HG03196 (cell line): ENCODE results near the gene MPIG6B.
"Not testable (repeated sequence)": the region's sequence is repeated elsewhere in the genome, so short reads cannot be mapped to it uniquely, and the experiment has no call there.

Source experiments
- ATAC-seq: cut with Tn5 transposase; IDR thresholded peaks from one replicate; pipeline ENCODE4 v1.9.1; 2021; ENCODE audit not compliant: unreplicated experiment

MPIG6B gene

GRCh38 chr6:31700740-31701401 is 22.3 kb upstream of the MPIG6B start:
- no peak for ATAC-seq

DNA sequence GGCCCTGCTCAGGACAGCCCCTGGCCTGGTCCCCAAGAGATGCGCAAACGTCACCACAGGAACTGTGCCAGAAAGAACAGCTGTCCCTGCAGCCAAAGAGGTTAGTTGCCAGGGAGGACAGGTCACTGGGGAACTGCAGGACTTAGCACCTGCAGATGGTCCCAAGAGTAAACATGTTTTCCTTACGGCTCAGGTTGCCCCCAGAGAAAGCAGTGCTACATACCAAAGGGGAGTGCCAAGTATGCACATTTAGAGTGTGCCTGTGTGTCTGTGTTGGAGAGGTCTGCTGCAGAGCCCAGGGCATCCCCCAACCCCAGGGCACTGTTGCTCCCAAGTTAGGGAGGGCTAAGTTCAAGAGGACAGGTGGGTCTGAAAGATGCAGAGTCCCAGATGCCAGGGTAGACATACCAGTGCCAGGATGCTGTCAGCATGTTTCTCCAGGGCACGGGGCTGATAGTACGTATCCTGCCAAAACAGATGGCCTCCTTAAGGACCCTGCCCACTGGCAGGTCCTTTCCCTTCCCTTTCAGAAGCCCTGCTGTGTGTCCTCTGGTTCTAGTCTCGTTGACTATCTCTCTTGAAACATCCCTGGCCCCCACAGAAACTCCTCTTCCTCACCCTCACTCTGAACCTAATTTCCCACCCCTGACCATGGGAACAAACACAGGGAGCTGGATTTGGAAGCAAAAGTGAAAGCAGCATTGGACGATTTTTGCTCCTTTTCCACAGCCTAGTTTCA is 21.3 kb upstream of the MPIG6B start:
- no peak for ATAC-seq

DNA sequence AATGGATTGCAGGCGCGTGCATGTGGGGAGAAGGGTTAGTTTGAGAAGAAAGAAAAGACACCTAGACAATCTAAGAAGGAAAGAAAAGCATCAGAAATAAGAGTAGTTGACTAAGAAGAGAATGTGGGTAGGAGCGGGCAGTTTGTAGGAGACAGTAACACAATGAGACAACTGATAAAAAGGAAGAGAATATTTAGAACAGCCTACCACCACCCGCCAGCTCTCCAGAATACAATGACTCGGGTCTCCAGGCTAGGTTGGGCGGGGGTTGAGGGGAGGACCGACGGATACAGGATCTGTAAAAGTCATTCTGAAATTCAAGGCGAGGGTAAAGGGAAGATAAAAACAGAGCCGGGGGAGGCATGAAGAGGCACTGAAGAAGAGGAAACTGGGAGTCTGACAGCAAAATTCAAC is 20.8 kb upstream of the MPIG6B start:
- no peak for ATAC-seq

GRCh38 chr6:31702819-31703716 is 20.1 kb upstream of the MPIG6B start, which contains the start of gene ABHD16A:
Gene ABHD16A, minus strand, starts transcription at chr6:31703324. Its CDS starts 43 bp downstream, at chr6:31703281.
- ATAC-seq = peak; percentile 86

- no peak for ATAC-seq
These were observed 17.2 kb upstream of the MPIG6B start for GRCh38 chr6:31705931-31706330.

DNA sequence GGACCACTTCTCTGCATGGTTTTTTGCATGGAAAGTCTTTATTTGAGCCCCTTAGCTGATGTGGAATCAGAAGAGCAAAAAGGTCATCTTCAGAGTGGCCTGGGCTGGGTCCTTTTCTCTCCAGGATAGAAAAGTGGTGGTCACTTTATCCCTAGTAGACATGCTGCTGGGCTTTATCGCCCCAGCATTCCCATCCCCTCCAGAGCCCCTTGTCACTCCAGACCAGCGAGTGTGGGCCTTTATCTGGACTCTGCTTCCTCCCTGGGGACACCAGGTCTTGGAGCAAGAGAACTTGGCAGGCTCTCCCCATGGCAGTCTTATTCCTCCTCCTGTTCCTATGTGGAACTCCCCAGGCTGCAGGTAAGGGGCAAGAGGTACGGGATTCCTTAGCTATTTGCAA is 16.6 kb upstream of the MPIG6B start, which contains the start of gene LY6G6F:
TSS of gene LY6G6F (plus strand) at position 268 of the 400 bp plus-strand sequence. CDS start at position 309, 41 bp downstream.
- no peak for ATAC-seq

DNA sequence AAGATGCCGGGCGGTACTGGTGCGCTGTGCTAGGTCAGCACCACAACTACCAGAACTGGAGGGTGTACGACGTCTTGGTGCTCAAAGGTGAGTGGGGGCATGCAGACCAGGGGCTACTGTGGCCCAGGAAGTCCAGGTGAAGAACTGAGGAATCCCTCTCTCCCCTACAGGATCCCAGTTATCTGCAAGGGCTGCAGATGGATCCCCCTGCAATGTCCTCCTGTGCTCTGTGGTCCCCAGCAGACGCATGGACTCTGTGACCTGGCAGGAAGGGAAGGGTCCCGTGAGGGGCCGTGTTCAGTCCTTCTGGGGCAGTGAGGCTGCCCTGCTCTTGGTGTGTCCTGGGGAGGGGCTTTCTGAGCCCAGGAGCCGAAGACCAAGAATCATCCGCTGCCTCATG is 15.5 kb upstream of the MPIG6B start:
- ATAC-seq = no peak

DNA sequence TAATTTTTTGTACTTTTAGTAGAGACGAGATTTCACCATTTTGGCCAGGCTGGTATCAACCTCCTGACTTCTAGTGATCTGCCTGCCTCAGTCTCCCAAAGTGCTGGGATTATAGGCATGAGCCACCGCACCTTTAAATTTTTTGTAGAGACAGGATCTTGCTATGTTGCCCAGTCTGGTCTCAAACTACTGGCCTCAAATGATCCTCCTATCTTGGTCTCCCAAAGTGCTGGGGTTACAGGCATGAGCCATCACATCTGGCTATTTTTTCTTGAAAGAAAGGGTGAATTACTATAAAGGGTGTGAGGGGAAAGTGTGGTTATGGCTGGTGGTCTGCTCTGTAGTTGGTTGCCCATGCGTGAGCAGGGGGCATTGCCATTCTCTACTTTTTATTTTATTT is 14.9 kb upstream of the MPIG6B start:
- no peak for ATAC-seq

DNA sequence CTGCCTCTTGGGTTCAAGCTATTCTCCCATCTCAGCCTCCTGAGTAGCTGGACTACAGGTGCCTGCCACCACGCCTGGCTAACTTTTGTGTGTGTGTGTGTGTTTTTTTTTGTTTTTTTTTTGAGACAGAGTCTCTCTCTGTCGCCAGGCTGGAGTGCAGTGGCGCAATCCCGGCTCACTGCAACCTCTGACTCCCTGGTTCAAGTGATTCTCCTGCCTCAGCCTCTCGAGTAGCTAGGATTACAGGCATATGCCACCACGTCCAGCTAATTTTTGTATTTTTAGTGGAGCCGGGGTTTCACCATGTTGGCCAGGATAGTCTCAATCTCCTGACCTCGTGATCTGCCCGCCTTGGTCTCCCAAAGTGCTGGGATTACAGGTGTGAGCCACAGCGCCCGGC is 14.0 kb upstream of the MPIG6B start:
- ATAC-seq = not testable (repeated sequence)

DNA sequence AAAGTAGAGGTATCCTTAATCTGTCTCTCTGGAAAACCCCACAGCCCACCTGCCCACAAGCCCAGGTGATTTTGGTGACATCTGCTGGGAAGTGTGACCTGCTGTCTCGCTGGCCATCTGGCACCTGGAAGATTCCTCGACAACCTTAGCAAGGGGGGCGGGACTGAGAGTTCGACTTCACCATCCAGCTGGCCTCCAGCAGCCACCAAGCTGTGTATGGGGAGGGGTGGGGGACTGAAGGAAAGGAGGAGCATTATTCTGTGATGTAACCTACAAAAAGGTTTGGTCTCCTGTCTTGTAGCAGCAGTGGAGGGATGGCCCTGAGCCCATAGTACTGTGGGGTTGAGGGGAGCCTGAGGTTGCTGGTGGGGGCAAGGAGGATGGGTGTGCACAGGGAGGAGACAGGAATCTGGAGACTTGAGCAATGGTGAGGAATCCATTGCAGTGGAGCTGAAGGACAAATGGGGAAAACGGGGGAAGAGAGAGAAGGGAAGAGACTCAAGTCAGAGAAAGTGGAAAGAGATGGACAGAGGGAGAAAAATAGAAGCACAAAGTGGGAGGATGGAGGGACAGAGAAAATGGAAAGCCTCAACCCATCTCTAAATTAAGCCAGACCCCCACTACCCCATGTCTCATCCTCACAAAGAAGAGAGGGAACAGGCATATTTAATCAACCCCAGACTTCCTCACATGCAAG is 12.5 kb upstream of the MPIG6B start:
- ATAC-seq = no peak

- ATAC-seq = no peak
These were observed 11.9 kb upstream of the MPIG6B start for GRCh38 chr6:31711233-31711632.

DNA sequence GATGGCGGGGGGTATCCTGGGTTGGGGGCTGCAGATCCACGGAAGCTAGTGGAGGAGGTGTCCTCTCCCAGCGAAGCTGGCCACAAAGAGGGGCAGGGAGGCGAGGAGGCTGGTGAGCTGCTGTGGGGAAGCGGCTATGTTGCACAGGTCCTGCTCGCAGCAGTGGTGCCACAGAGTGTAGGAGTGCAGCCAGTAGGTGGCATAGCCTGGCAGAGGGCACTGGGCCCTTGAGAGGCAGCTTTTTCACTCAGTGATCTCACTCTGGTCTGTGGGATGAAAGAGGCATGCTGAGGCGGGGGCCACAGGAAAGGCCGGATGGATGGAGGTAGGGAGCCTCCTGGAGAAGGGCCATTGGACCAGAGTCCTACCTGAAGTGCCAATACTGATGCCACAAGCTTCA is 10.9 kb upstream of the MPIG6B start:
- ATAC-seq = no peak

GRCh38 chr6:31713465-31713864 is 9.7 kb upstream of the MPIG6B start:
- ATAC-seq = no peak

DNA sequence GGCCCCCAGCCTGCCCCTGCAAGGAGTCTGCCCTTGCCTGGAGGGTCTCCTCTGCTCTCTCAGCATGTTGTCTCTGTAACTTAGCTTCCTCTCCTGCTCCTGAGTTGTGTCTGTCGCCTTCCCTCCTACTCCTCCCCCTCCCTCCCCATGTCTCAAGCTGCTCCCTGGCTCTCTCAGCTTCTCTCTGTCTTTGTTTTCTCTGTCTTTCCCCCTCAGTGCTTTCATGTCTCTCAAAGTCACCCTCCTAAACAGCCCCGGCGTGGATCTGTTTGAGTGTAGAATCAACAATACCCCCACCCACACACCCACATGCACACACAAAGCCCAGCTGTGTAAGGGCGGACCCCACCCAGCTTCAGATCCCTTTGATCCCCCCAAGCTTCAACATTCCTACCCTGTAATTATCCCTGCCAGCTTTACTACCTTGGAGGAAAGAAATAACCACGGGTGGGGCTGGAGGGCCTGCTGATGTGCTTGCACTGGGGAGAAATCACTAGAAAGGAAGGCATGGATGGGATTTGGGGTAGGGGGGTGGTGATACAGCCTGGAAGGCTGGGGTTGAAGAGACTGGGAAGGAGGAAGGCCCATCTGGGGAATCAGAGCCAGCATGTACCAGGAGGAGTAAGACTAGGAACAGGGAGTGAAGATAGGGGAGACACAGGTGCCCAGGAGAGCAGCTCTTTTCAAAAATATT is 9.0 kb upstream of the MPIG6B start:
- no peak for ATAC-seq

- ATAC-seq = no peak
These were observed 7.9 kb upstream of the MPIG6B start, which contains the start of gene LY6G6D for GRCh38 chr6:31715022-31715958. Gene LY6G6D, plus strand, starts transcription at chr6:31715348. Its CDS starts 8 bp downstream, at chr6:31715356.

DNA sequence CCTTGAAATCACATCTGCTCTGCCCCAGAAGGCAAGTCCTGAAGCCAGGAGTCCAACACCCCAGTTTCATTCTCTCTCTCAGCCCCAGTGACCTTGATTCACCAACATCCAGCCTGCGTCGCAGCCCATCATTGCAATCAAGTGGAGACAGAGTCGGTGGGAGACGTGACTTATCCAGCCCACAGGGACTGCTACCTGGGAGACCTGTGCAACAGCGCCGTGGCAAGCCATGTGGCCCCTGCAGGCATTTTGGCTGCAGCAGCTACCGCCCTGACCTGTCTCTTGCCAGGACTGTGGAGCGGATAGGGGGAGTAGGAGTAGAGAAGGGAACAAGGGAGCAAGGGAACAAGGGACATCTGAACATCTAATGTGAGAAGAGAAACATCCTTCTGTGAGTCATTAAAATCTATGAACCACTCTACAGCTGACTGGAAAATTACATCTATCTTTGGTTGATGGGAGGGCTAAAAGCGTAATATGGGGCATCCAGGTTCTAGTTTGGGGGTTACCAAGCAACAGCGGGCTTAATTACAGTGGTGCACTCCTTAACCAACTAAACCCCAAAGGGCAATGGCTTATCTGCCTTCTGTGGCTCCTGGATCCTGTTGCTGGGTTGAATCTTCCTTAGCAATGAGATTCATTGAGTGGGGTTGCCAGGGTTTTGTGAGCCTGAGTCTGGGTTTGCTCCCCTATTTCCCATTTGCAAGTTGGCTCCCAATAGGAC is 5.5 kb upstream of the MPIG6B start:
- no peak for ATAC-seq

DNA sequence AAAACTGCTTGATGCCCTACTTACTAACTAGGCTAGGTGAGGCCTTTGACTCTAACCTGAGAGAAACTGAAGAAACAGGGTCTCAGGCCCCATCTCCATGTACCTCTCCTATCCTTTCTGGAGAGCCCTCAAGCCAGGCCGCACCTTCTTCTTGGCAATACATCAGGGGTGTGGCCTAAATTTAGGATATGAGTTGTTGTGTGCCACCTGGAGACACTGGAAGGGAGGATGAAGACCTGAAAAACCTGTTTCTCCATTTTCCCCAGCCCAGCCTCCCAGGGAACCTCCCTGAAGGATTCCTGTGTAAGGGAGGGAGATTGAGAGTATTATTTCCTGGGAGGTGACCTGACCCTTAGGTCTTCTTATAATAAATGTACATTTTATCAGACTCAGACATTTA is 4.9 kb upstream of the MPIG6B start:
- ATAC-seq = no peak

DNA sequence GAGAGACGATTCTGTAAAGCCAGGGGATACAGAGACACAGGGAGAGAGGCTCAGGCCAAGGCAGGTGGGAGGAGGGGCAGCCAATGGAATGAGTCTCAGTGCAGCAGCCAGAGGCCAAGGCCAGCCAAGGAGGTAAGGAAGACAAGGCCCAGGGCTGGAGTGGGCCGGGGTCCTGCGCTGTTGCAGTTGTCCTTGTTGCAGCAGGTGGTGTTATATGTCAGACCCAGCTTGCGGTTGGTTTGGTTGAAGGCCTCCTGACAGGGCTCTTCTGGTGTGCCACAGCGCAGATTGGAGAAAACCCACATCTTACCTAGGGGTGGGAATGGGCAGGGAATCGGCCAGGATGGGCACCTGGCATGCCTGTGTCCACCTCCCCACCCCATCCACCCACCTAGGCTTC is 4.2 kb upstream of the MPIG6B start:
- no peak for ATAC-seq
